ENCODE measurements around the gene NCSTN. TPM values are rescaled to one million over a fixed set of nuclear protein-coding genes. Genes with fewer than 3 reads are reported as not detected.

The NCSTN gene
- total RNA-seq, 1 donor = 79.3 TPM

DNA sequence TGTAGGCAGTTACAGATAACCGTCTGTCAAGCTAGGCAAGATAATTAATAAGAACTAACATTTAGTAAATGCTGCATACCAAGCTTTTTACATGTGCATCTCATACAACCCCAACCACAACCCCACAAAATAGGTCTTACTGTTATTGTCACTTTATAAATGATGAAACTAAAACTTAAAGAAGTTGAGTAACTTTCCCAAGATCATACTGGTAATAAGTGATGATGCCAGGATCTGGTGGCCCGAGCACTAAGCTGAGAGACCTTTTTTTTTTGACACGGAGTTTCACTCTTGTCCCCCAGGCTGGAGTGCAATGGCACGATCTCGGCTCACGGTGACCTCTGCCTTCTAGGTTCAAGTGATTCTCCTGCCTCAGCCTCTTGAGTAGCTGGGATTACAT, 1.8 kb downstream of the NCSTN start:
- no peak overlapping the region for H3K4me3 ChIP-seq (ENCODE audit: low read depth, low read length)
- TF ChIP-seq, protein P1, sequence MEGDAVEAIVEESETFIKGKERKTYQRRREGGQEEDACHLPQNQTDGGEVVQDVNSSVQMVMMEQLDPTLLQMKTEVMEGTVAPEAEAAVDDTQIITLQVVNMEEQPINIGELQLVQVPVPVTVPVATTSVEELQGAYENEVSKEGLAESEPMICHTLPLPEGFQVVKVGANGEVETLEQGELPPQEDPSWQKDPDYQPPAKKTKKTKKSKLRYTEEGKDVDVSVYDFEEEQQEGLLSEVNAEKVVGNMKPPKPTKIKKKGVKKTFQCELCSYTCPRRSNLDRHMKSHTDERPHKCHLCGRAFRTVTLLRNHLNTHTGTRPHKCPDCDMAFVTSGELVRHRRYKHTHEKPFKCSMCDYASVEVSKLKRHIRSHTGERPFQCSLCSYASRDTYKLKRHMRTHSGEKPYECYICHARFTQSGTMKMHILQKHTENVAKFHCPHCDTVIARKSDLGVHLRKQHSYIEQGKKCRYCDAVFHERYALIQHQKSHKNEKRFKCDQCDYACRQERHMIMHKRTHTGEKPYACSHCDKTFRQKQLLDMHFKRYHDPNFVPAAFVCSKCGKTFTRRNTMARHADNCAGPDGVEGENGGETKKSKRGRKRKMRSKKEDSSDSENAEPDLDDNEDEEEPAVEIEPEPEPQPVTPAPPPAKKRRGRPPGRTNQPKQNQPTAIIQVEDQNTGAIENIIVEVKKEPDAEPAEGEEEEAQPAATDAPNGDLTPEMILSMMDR (IDR thresholded peaks at IDR 0.05; ENCODE audit: insufficient read depth, low read length) = no peak
- DNase-seq (ENCODE audit: low read depth) = no peak

DNA sequence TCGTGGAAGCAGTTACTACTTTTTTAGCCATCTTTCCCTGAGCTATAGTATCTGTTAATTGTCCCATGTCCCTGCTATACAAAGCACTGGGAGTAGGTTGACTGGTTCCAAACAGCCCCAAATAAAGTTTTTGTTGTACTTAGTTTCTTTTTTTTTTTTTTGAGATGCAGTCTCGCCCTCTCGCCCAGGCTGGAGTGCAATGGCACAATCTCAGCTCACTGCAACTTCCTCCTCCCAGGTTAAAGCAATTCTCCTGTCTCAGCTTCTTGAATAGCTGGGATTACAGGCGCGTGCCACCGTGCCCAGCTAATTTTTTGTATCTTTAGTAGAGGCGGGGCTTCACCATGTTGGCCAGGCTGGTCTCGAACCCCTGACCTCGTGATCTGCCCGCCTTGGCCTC, 3.3 kb downstream of the NCSTN start:
- DNase-seq (ENCODE audit: low read depth) = no peak
- TF ChIP-seq, protein P1 (IDR thresholded peaks at IDR 0.05; ENCODE audit: insufficient read depth, low read length) = no peak
- H3K4me3 ChIP-seq (ENCODE audit: low read depth, low read length) = no peak overlapping the region

DNA sequence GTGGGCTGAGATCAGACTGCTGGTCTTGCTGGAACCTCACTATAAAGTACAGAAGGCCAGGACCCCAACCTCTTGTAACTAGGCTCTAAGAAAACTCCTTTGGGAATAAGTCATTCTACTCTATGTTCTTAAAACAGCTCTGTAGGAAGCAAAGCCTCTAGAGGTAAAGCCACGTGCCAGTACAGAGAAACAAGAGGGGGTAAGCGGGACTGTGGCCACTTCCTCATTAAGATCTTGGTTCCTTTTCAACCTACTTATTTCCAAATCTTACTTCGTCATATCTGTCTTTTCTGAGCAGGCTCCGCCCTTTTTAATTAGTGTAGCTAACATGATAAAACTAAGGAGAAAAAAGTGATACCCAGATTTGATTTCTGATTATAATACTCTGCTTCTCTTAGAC, 3.8 kb downstream of the NCSTN start:
- H3K4me3 ChIP-seq (ENCODE audit: low read depth, low read length) = no peak overlapping the region
- DNase-seq (ENCODE audit: low read depth) = no peak
- TF ChIP-seq, protein P1 (IDR thresholded peaks at IDR 0.05; ENCODE audit: insufficient read depth, low read length) = no peak

- no peak for DNase-seq (ENCODE audit: low read depth)
- TF ChIP-seq, protein P1 (IDR thresholded peaks at IDR 0.05; ENCODE audit: insufficient read depth, low read length) = no peak
- H3K4me3 ChIP-seq (ENCODE audit: low read depth, low read length) = no peak overlapping the region
Measured at GRCh38 chr1:160351629-160352028, 8.4 kb downstream of the NCSTN start.

DNA sequence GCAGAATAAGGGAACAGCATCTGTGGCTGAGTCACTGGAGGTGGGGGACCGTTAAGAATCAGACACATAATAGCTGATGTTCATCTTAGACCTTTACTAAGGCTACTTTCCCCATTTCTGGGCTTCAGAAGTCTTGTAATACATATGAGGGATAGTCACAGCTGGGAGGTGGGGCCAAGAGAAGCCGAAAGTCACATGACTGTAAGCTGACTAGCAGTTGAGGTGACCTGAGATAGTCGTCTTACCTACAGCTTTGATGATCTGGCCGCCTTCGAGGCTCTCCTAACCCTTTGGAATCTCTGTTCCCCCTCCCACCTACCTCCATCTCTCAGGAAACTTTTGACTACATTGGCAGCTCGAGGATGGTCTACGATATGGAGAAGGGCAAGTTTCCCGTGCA, 9.4 kb downstream of the NCSTN start:
- TF ChIP-seq, protein P1 (IDR thresholded peaks at IDR 0.05; ENCODE audit: insufficient read depth, low read length) = no peak
- no peak overlapping the region for H3K4me3 ChIP-seq (ENCODE audit: low read depth, low read length)
- no peak for DNase-seq (ENCODE audit: low read depth)

DNA sequence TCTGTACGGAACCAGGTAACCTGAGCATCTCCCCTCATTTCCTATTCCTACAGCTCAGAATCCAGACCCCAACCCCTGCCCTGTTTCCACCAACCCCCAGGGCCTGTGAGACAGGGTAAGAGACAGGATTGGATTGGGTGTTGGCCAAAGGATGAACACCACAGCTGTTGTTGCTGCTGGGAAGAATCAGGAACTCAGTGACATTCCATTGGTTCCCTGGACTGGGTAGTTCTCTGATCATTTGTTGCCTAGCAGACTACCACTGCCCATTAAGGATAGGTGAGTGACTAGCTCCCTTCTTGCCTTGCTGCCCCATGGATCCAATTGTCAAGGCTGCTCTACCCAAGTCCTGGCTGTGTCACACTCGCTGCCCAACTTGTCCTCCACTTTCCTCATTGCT, 10.0 kb downstream of the NCSTN start:
- DNase-seq (ENCODE audit: low read depth) = no peak
- H3K4me3 ChIP-seq (ENCODE audit: low read depth, low read length) = no peak overlapping the region
- TF ChIP-seq, protein P1 (IDR thresholded peaks at IDR 0.05; ENCODE audit: insufficient read depth, low read length) = no peak

- peak; percentile 14 for DNase-seq (ENCODE audit: low read depth)
- H3K4me3 ChIP-seq (ENCODE audit: low read depth, low read length) = no peak overlapping the region
- TF ChIP-seq, protein P1 (IDR thresholded peaks at IDR 0.05; ENCODE audit: insufficient read depth, low read length) = peak; percentile 49
Measured at GRCh38 chr1:160354388-160354985, 11.3 kb downstream of the NCSTN start.

Measured in fibroblast of the aortic adventitia (primary cell).